Measurements from ENCODE around the gene ZNF862.
A peak's percentile ranks its signal among the peaks of the same experiment; 100 is the strongest.

The ZNF862 gene

DNA sequence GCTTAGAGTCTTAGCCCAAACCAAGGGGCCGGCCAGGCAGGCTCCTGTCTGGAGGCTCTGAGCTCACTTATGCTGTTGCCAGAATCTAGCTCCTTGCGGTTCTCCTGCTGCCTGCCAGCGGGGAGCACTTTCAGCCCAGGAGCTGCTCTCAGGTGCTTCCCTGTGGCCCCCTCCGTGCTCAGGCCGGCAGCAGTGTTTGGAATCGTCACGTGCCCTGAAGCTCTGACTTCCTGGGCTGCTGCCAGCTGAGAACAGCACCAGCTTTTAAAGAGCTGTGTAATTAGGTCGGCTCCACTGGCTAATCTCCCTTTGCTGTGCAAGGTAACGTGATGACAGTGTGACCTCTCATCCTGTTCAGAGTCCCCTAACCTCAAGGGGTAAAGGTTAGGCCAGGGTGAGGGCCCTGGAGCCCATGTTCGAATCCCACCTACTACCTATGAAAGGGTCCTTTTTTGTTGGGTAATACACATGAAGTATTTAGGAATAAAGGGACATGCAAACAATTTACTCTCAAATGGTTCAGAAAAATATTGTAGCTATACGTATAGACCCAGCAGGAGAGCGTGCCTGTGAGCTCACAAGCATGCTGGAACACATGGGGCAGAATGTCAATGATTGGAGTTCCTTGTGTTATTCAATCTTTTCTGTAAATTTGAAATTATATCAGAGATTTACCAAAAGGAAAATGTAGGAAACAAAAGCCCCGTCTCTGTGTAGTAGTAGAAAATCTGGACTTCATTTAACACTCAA is 16.6 kb downstream of the ZNF862 start:
- no peak overlapping the region for H2AFZ ChIP-seq (ENCODE audit: low read depth, low read length)
- H3K27me3 ChIP-seq (ENCODE audit: insufficient read depth, low read length, poor library complexity) = no peaks in the 10 kb centered on the region
- H3K4me2 ChIP-seq (ENCODE audit: insufficient read depth, low read length) = no peak overlapping the region
- H3K27ac ChIP-seq (ENCODE audit: low read length) = no peak overlapping the region
- DNase-seq (peak; percentile 57), ATAC-seq (ENCODE audit: insufficient read depth, low read depth) (peak; percentile 29; the same call in 2 of the 3 replicates)
- H3K9me3 ChIP-seq (ENCODE audit: insufficient read depth, low read length, severe bottlenecking) = no peaks in the 10 kb centered on the region
- no peaks in the 10 kb centered on the region for H3K79me2 ChIP-seq (ENCODE audit: insufficient read depth, low read length)
- no peak overlapping the region for H3K4me3 ChIP-seq (ENCODE audit: low read depth in 1 of 2, low read length in 2 of 2)
- no peak overlapping the region for H3K9ac ChIP-seq (ENCODE audit: low read depth, low read length)
- H3K4me1 ChIP-seq (ENCODE audit: insufficient read depth, low read length) = peaks cover 29% of the 10 kb centered on the region
- H3K36me3 ChIP-seq (ENCODE audit: insufficient read depth, low read length) = peaks cover 25% of the 10 kb centered on the region
- no peaks in the 10 kb centered on the region for H4K20me1 ChIP-seq (ENCODE audit: insufficient read depth, low read length)
- TF ChIP-seq, protein P1, sequence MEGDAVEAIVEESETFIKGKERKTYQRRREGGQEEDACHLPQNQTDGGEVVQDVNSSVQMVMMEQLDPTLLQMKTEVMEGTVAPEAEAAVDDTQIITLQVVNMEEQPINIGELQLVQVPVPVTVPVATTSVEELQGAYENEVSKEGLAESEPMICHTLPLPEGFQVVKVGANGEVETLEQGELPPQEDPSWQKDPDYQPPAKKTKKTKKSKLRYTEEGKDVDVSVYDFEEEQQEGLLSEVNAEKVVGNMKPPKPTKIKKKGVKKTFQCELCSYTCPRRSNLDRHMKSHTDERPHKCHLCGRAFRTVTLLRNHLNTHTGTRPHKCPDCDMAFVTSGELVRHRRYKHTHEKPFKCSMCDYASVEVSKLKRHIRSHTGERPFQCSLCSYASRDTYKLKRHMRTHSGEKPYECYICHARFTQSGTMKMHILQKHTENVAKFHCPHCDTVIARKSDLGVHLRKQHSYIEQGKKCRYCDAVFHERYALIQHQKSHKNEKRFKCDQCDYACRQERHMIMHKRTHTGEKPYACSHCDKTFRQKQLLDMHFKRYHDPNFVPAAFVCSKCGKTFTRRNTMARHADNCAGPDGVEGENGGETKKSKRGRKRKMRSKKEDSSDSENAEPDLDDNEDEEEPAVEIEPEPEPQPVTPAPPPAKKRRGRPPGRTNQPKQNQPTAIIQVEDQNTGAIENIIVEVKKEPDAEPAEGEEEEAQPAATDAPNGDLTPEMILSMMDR (IDR thresholded peaks at IDR 0.05; ENCODE audit: borderline replicate concordance, extremely low read depth, low read length, poor library complexity, severe bottlenecking) = no peak
- no peak for TF ChIP-seq EZH2 (IDR thresholded peaks at IDR 0.05; ENCODE audit: borderline replicate concordance, low read depth, low read length, severe bottlenecking)

DNA sequence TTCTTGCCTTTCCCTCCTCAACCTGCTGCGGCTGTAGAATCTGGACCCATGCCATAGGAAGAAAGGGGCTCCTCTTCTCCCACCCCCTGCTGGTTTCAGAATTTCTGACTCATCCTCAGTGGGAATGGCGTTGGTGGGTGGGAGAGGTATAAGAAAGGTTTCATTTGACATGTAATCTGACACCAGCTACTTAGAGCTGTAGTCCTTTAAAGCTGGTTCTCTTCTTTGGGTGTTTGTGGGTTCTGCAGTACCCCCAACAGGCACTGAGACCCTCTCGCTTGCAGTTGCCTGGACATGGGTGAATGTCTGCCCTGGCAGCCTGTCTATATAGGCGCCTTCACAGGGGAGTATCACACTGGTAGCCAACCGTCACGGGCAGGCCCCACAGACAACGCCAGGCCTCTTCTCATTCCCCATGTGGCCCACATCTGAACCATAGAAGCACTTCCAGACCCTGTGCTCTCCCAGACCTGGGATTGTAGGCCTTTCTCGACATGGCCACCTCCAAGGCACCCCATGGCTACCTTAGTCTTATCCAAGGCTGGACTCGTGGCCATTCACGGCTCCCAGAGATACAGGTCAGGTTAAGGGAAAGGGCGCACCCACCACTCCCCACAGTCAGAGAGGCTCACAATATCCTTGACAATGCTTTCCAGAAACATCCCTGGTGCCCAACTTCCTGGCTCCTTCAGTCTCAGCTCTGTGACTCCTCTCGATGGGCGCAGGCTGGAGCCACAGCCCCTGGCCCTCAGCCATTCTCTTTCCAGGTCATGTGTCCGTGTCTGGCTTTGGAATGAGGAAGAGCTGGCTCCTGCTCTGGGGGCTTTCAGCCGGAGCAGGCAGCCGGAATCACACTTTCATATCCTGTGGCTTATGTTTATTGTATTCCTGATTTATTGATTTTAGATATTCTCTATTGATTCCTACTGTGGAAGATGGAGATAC is 17.5 kb downstream of the ZNF862 start:
- Histone ChIP-seq H3K9ac (ENCODE audit: low read depth, low read length) (peak overlapping the region; percentile 5; the same call in 1 of the 2 replicates), H3K4me1 (ENCODE audit: insufficient read depth, low read length) (peaks cover 29% of the 10 kb centered on the region), H3K27me3 (ENCODE audit: insufficient read depth, low read length, poor library complexity) (no peaks in the 10 kb centered on the region), H3K9me3 (ENCODE audit: insufficient read depth, low read length, severe bottlenecking) (no peaks in the 10 kb centered on the region), H4K20me1 (ENCODE audit: insufficient read depth, low read length) (no peaks in the 10 kb centered on the region), H3K36me3 (ENCODE audit: insufficient read depth, low read length) (peaks cover 28% of the 10 kb centered on the region), H2AFZ (ENCODE audit: low read depth, low read length) (no peak overlapping the region), H3K79me2 (ENCODE audit: insufficient read depth, low read length) (no peaks in the 10 kb centered on the region), H3K4me2 (ENCODE audit: insufficient read depth, low read length) (peak overlapping the region; percentile 29; the same call in 1 of the 2 replicates), H3K4me3 (ENCODE audit: low read depth in 1 of 2, low read length in 2 of 2) (no peak overlapping the region), H3K27ac (ENCODE audit: low read length) (peak overlapping the region; percentile 35)
- ATAC-seq (ENCODE audit: insufficient read depth, low read depth) (no peak), DNase-seq (no peak)
- no peak for TF ChIP-seq EZH2 (IDR thresholded peaks at IDR 0.05; ENCODE audit: borderline replicate concordance, low read depth, low read length, severe bottlenecking)
- TF ChIP-seq, protein P1 (IDR thresholded peaks at IDR 0.05; ENCODE audit: borderline replicate concordance, extremely low read depth, low read length, poor library complexity, severe bottlenecking) = no peak

GRCh38 chr7:149856583-149856982 is 18.4 kb downstream of the ZNF862 start:
- Histone ChIP-seq H4K20me1 (ENCODE audit: insufficient read depth, low read length) (no peaks in the 10 kb centered on the region), H3K27ac (ENCODE audit: low read length) (peak overlapping the region; percentile 35), H3K27me3 (ENCODE audit: insufficient read depth, low read length, poor library complexity) (no peaks in the 10 kb centered on the region), H3K4me3 (ENCODE audit: low read depth in 1 of 2, low read length in 2 of 2) (no peak overlapping the region), H3K9me3 (ENCODE audit: insufficient read depth, low read length, severe bottlenecking) (no peaks in the 10 kb centered on the region), H3K4me1 (ENCODE audit: insufficient read depth, low read length) (peaks cover 29% of the 10 kb centered on the region), H3K36me3 (ENCODE audit: insufficient read depth, low read length) (peaks cover 38% of the 10 kb centered on the region), H3K79me2 (ENCODE audit: insufficient read depth, low read length) (no peaks in the 10 kb centered on the region), H3K9ac (ENCODE audit: low read depth, low read length) (0 out of 2 replicates have a peak overlapping the region, but pooled peaks have one; percentile 5), H2AFZ (ENCODE audit: low read depth, low read length) (no peak overlapping the region), H3K4me2 (ENCODE audit: insufficient read depth, low read length) (peak overlapping the region; percentile 29)
- no peak for TF ChIP-seq EZH2 (IDR thresholded peaks at IDR 0.05; ENCODE audit: borderline replicate concordance, low read depth, low read length, severe bottlenecking)
- TF ChIP-seq, protein P1 (IDR thresholded peaks at IDR 0.05; ENCODE audit: borderline replicate concordance, extremely low read depth, low read length, poor library complexity, severe bottlenecking) = no peak
- peak; percentile 87 for DNase-seq
- peak; percentile 99 for ATAC-seq (ENCODE audit: insufficient read depth, low read depth)
